Erythroblast (primary cell): ENCODE data around the gene KANSL1.
"Not testable (repeated sequence)": the region's sequence is repeated elsewhere in the genome, so short reads cannot be mapped to it uniquely, and the experiment has no call there.

Experiments used
- DNase-seq, 2 experiments: peaks; one replicate each; lab custom pipeline; 2025; lab: John Stamatoyannopoulos, UW
- GATA1 ChIP-seq: IDR thresholded peaks from 2 replicates; pipeline ENCODE4 v1.6.1; 2011; ENCODE audit warnings: low read depth, mild to moderate bottlenecking, control low read depth, low read length, moderate library complexity
- POLR2A ChIP-seq: IDR thresholded peaks from 2 replicates; pipeline ENCODE4 v1.6.1; 2011; ENCODE audit warnings: mild to moderate bottlenecking, low read length

KANSL1 gene

DNA sequence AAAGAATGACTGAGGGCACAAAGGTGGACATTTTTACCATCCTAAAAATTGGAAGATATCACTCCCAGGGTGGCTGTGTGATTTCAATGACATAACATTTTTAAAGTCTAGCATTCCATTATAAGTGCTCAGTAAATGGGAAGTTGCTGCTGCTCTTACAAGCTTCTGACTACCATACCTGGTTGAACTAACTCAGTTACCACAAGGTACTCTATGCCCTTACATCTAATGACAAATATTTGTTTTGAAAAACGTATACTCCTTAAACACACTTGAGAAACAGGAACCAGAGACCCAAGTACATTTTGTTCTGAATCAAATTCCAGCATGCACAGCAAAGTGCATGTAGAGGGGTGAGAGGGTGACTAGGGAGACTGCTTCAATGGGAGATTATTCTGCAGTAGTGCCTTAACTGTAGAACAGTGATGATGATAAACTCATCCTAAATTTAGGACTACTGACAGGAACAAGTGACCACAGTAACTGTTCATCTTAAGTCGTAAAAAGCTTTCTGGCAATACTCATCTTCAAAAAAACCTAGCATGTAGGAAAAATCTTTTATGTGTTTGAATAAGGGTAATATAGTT, 83.5 kb downstream of the KANSL1 start:
- DNase-seq = no peak
- no peak for TF ChIP-seq POLR2A
- TF ChIP-seq GATA1 = no peak

DNA sequence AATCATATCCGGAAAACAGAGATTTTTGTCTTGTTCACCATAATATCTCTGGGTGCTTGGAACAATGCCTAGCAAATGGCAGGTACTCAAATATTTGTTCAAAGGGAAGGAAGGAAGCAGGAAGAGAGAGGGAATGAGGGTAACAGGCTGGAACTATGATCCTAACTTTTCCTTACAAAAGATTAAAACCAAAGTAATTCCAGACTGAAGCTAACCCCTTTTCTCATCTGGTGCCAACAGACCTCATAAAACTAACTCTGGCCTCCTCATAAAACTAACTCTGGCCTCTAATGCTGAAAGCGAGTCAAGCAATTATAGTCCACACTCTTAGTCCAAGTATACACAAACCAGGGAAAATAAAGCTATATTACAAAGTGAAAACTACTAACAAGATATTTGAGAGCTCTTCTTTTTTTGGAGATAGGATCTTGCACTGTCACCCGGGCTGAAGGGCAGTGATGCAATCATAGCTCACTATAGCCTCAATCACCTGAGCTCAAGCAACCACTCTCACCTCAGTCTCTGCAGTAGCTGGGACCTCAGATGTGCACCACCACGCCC, 84.6 kb downstream of the KANSL1 start:
- TF ChIP-seq POLR2A = no peak
- TF ChIP-seq GATA1 = no peak
- peak; percentile 58 to 76 for DNase-seq

DNA sequence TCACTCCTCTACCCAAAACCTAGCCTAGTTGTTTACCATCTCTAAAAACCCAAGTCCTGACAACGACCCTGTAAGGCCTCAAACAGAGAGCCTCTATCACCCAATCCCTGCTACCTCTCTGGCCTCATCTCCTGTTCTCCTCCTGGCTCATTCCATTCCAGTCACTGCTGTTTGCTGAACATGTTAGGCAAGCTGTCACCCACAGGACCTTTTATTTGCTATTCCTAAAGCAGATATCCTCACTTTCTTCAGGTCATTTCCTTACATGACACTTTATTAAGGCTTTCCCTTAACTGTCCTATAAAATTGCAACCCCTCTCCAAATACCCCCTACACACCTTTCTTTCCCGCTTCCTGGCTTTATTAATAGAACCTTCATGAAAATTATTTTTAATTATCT, 85.1 kb downstream of the KANSL1 start:
- DNase-seq = no peak
- no peak for TF ChIP-seq POLR2A
- no peak for TF ChIP-seq GATA1

DNA sequence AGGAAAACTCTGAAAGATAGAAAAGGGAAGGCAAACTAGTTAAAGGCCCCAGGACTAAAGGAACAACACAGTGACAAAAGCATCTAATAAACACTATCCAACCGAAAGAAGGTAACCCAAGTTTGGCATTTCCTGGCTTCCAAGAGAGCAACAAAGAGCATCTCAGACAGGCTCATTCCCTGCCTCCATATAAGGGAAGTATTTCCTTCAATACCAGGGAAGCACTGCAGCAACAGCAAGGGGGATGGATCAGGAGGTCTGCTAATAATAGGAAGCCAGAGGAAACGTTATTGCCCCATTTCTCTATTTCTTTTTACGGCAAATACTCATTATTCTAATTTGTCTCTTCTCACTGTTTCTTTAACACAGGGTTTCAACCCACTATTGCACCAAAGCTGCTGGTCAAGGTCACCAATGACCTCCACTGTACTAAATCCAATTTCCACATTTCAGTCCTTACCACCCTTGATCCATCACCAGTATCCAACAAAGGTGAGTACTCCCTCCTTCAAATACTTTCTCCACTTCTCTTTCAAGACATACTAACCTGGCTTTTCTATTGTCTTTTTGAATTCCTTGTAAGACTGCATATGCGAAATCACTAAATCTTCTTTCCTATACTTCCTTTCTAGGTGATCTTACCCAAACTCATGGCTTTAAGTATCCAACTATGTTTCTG, 86.1 kb downstream of the KANSL1 start:
- DNase-seq = no peak
- TF ChIP-seq GATA1 (no peak), POLR2A (no peak)

DNA sequence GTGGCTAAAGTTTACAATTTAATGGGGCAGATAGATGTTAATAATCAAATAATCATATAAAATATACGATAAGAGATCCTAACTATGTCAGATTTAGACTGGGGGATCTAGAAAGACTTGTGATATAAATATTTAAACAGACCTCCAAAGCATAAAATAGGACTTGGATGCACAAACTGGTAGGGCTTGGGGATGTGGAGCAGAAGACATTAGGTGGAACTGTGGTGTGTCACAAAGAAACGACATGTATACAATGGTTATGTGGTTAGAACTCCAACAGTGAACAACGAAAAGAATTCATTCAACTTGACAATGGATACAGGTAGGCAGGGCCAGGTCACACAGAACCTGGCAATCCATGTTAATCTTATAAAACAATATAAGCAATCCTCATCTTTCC, 90.4 kb downstream of the KANSL1 start:
- not testable (repeated sequence) for DNase-seq

DNA sequence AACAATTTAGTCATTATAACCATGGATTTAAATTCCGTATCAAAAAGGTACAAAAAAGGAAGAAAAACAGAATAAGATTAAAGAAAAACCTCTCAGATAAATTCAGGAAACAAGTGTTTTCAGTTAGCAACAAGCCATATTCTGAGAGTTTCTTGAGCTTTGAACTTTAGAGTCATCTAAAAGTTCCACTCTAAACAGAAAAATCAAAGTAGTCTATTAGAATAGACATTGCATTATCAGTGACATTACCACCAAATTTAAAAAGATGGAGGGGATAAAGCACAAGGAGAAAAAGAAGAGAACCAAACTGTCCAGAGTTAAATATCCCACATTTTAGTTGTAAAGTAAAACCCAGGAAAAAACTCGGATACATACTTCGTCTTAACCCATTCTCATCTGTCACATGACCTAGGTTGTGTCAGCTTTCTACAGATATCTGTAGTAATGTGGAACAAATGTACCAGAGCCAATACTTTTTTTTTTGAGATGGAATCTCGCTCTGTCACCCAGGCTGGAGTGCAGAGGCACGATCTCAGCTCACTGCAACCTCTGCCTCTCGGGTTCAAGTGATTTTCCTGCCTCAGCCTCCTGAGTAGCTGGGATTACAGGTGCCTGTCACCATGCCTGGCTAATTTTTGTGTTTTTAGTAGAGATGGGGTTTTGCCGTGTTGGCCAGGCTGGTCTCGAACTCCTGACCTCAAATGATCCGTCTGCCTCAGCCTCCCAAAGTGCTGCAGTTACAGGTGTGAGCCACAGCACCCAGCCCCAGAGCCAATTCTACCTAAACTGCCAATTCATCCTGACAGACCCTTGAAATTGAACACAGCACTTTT, 91.2 kb downstream of the KANSL1 start:
- DNase-seq = peak; percentile 37 to 53

DNA sequence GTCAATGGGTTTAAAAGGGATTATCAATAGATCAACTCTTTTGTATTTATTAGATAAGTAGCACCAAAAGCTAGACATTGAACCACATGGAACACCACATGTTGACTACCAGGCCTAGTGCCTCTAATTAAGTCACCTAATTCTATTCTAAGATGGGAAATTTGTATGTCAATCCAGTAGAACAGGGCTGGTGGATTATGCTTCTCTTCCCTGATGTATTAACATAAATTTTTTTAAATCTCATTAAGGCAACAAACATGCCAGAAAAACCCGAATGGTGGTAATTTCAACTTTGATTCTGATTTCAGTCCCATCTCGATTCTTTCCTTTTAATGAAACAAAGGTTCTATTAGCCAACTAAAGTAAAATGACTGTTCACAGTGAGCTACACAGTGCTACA, 92.6 kb downstream of the KANSL1 start:
- TF ChIP-seq POLR2A (no peak), GATA1 (no peak)
- DNase-seq = peak in 1 of 2 experiments; percentile 51

DNA sequence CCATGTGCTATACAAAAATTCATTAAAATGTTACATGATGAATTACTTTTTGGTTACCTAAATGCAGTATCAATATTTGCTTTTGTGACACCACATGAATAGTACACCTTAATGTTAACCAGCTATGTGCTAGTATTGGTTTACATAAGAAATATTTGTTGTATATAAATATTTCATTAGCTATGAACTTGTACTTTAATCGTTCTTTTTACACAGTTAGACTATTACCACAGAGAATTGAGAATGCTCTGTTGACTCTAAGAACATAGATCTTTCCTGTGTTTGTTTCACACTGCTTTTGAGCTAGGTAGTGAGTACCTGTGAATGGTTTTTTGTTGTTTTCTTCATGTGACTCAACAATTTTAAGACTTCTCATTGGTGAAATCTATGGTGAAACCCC, 93.4 kb downstream of the KANSL1 start:
- TF ChIP-seq GATA1 (no peak), POLR2A (no peak)
- DNase-seq = no peak

DNA sequence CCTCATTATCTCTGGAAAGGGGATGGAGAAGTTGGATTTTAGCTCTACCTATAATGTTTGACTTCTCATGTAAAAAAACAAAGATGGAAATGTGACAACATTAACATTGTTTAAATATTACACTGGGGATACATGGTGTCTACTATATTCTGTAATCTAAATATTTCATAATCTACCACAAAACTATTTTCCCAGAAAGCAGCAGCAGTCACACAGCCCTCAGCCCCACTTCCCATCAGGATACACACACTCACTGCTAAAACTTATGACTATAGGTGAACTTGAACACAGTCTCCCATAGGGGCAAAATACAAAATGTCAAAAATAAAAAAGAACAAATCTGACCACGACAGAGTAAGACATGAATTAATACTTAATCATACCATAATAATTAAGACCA, 95.7 kb downstream of the KANSL1 start:
- TF ChIP-seq GATA1 = no peak
- no peak for DNase-seq

DNA sequence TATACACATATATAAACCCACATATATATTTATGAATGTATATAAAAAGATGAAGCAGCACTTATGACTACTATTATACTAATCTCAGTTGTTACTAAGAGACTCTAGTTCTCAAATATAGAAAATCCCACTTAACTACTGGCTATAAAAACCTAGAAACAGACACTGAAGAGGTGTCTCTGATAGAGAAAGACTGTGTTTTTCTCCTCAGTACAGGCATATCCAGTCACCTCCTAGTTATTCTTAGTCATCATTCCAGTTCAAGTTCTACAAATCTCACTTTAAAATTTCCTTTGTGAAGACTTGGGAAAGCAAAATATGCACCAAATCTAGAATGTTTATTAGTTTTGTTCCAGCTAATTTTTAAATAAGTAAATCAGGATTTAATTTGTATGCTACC, 100.2 kb downstream of the KANSL1 start:
- TF ChIP-seq POLR2A (no peak), GATA1 (no peak)
- no peak for DNase-seq

DNA sequence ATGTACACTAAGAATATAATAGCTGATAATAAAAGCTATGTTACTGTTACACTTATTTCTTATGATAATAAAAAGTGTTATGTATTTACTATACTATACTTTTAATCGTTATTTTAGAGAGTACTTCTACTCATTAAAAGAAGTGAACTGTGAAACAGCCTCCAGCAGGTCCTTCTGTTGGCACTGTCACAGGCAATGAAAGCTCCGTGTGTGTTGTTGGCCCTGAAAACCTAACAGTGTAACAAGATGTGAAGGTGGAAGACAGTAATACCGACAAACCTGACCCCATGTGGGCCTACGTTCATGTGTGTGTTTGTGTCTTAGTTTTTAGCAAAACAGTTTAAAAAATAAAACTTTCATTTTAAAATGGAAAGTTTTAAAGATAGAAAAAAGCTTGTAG, 102.4 kb downstream of the KANSL1 start:
- no peak for TF ChIP-seq GATA1
- TF ChIP-seq POLR2A = no peak
- DNase-seq = no peak

DNA sequence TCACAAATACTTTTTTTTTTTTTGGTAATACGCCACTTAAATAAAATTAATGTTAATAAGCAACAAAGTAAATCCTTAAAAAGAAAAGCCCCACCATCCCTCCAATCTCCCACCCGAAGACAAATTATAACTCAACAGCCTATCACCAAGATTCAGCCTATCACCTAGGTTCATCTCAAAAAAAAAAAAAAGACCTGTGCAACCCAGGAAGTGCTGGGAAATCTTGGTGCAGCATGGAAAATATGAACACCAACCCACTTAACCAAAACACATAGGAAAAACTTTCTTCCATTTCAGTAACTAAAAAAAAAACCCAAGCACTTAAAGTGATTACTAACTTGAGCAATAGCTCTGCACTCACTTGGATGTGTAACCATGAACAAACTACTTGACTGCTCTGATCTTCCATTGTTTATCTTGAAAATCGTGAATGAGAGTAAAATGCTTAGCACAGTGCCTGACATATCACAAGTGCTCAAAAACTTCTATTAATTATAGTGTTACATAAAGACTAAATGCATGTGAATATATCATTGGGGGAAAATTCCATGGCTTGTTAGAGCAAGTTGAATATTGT, 103.8 kb downstream of the KANSL1 start:
- TF ChIP-seq GATA1 (no peak), POLR2A (no peak)
- DNase-seq = no peak

DNA sequence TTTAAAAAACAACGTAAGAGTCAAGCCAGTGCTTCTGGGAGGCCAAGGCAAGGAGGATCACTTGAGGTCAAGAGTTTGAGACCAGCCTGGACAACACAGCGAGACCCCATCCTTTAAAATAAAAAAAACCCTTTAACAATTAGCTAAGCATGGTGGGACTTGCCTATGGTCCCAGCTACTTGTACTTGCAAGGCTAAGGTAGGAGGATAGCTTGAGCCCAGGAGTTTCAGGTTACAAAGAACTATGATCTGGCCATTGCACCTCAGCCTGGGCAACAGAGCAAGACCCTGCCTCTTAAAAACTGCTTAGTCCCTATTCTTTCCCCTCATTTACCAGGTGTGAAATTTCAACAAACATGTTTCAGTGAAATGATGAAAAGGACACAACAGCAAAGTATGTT, 104.6 kb downstream of the KANSL1 start:
- TF ChIP-seq POLR2A (no peak), GATA1 (no peak)
- DNase-seq = no peak

DNA sequence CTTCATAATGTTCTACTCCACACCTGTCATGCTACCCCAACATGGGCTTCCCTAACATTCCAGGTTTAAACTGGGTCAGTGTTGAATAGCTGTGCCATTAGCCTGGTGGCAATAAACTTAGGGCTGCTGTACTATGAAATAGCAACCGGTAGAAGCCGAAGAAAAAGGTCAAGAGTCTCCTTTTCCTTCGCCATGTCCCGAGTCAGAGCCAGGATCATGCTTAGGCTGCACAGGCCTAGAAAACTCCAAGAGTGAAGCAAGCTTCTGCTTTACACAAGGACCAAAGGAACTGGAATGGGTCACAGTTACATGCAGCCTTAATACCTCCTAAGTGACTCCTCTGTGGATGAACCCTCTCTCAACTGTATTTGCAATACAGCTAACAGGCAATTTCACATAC, 105.4 kb downstream of the KANSL1 start:
- not testable (repeated sequence) for DNase-seq
